Endometrial microvascular endothelial cells (primary cell): ENCODE measurements around the gene SOCS2. TPM values are rescaled to one million over a fixed set of nuclear protein-coding genes. Genes with fewer than 3 reads are reported as not detected.

Source experiments
- in situ Hi-C: cut with HindIII; loops from 2 replicates; pipeline ENCODE4 v1.10.0; 2017; ENCODE audit warnings: low sequenced_read_pairs, low pct_unique_long_range_greater_than_20kb; ENCODE audit errors: inconsistent ontology term
- total RNA-seq: library from RNA; depleted of rRNA; stranded (reverse); fragments of >200 nt; gene quantifications from one replicate; pipeline ENCODE4 v1.2.3, GENCODE V29; 2015; ENCODE audit errors: inconsistent ontology term

SOCS2 gene
- total RNA-seq, 1 donor from 2014 or later = 89.3 TPM

- in situ Hi-C loops = no loop called here
Observed at GRCh38 chr12:93587611-93588010, 15.1 kb downstream of the SOCS2 start.

- in situ Hi-C loops = no loop called here
Observed at GRCh38 chr12:93589081-93589480, 16.6 kb downstream of the SOCS2 start.

- in situ Hi-C loops = no loop called here
Observed at GRCh38 chr12:93591137-93591868, 18.8 kb downstream of the SOCS2 start.

- in situ Hi-C loops = no loop called here
Observed at GRCh38 chr12:93592641-93593406, 20.3 kb downstream of the SOCS2 start.

- in situ Hi-C loops = no loop called here
Observed at GRCh38 chr12:93593843-93594242, 21.4 kb downstream of the SOCS2 start.

GRCh38 chr12:93594766-93595311 is 22.4 kb downstream of the SOCS2 start:
- in situ Hi-C loops = no loop called here

- in situ Hi-C loops = no loop called here
Observed at GRCh38 chr12:93595351-93595750, 22.9 kb downstream of the SOCS2 start.

GRCh38 chr12:93597608-93598007 is 25.1 kb downstream of the SOCS2 start:
- in situ Hi-C loops = no loop called here

GRCh38 chr12:93599192-93599591 is 26.7 kb downstream of the SOCS2 start:
- in situ Hi-C loops = no loop called here

GRCh38 chr12:93601591-93601990 is 29.1 kb downstream of the SOCS2 start:
- in situ Hi-C loops = no loop called here

GRCh38 chr12:93602897-93603668 is 30.6 kb downstream of the SOCS2 start:
- in situ Hi-C loops = no loop called here

GRCh38 chr12:93603762-93604161 is 31.3 kb downstream of the SOCS2 start:
- in situ Hi-C loops = no loop called here

- in situ Hi-C loops = no loop called here
Observed at GRCh38 chr12:93608313-93608712, 35.8 kb downstream of the SOCS2 start.

- in situ Hi-C loops = no loop called here
Observed at GRCh38 chr12:93609281-93610192, 37.1 kb downstream of the SOCS2 start.

- in situ Hi-C loops = no loop called here
Observed at GRCh38 chr12:93612776-93613175, 40.3 kb downstream of the SOCS2 start.

- in situ Hi-C loops = no loop called here
Observed at GRCh38 chr12:93614917-93615596, 42.6 kb downstream of the SOCS2 start.

- in situ Hi-C loops = no loop called here
Observed at GRCh38 chr12:93616584-93617101, 44.2 kb downstream of the SOCS2 start.
